ENCODE results near the gene TAS2R60.

GRCh38 chr7:143396625-143397556 is 46.4 kb upstream of the TAS2R60 start:
- TF ChIP-seq CTCF (IDR thresholded peaks at IDR 0.05): no peak
- TF ChIP-seq POLR2A (IDR thresholded peaks at IDR 0.05): no peak

All from Peyer's patch (tissue), 4 donors.